Nephron (organoid): ENCODE data around the gene ATP10B.

Source experiments
- H3K27ac Mint-ChIP-seq, 3 experiments: 2 replicates each; pipeline ENCODE4 v1.8.0; 2020; ENCODE audit warnings: mixed read lengths in 3 of 3, mild to moderate bottlenecking in 2 of 3, moderate library complexity in 1 of 3
- H3K27me3 Mint-ChIP-seq: 2 replicates; pipeline ENCODE4 v1.8.0; 2021; ENCODE audit warnings: low read depth, mild to moderate bottlenecking, moderate library complexity, mixed read lengths
- H3K36me3 Mint-ChIP-seq: 2 replicates; pipeline ENCODE4 v1.8.0; 2020; ENCODE audit warnings: low read depth, mixed read lengths
- H3K4me1 Mint-ChIP-seq: 2 replicates; pipeline ENCODE4 v1.8.0; 2020; ENCODE audit warnings: mixed read lengths
- H3K4me3 Mint-ChIP-seq, 3 experiments: 2 replicates each; pipeline ENCODE4 v1.8.0; 2020; ENCODE audit warnings: mild to moderate bottlenecking in 3 of 3, mixed read lengths in 3 of 3, moderate library complexity in 2 of 3
- H3K9me3 Mint-ChIP-seq: 2 replicates; pipeline ENCODE4 v1.8.0; 2020; ENCODE audit warnings: mixed read lengths
- CTCF ChIP-seq, 3 experiments: fragments of 200-600 bp; sonication (generic); IDR thresholded peaks; one replicate each; pipeline ENCODE4 v1.5.0; 2021; ENCODE audit warnings: antibody characterized with exemption in 3 of 3; ENCODE audit not compliant: unreplicated experiment in 3 of 3

ATP10B gene

GRCh38 chr5:160637357-160638090 is 214.5 kb downstream of the ATP10B start:
- Mint-ChIP-seq H3K4me3 (no peak overlapping the region), H3K27me3 (peaks cover 3% of the 10 kb centered on the region)

GRCh38 chr5:160635663-160636062 is 216.3 kb downstream of the ATP10B start:
- no peak overlapping the region for H3K4me3 Mint-ChIP-seq
- H3K27ac Mint-ChIP-seq: no peak overlapping the region
- H3K9me3 Mint-ChIP-seq: peaks cover 3% of the 10 kb centered on the region
- TF ChIP-seq CTCF (IDR thresholded peaks at IDR 0.05; ENCODE audit: unreplicated experiment in 3 of 3): no peak
- no peaks in the 10 kb centered on the region for H3K36me3 Mint-ChIP-seq
- peaks cover 3% of the 10 kb centered on the region for H3K27me3 Mint-ChIP-seq
- no peaks in the 10 kb centered on the region for H3K4me1 Mint-ChIP-seq

More at GRCh38 chr5:160637357-160638090, 214.5 kb downstream of the ATP10B start:
- H3K4me1 Mint-ChIP-seq: no peaks in the 10 kb centered on the region
- peaks cover 3% of the 10 kb centered on the region for H3K9me3 Mint-ChIP-seq
- no peaks in the 10 kb centered on the region for H3K36me3 Mint-ChIP-seq
- TF ChIP-seq CTCF (IDR thresholded peaks at IDR 0.05; ENCODE audit: unreplicated experiment in 3 of 3): no peak
- peak overlapping the region; percentile 31 to 66 (median 61) for H3K27ac Mint-ChIP-seq

GRCh38 chr5:160635046-160635445 is 217.0 kb downstream of the ATP10B start:
- Mint-ChIP-seq H3K9me3 (peaks cover 3% of the 10 kb centered on the region), H3K27ac (no peak overlapping the region), H3K27me3 (peaks cover 3% of the 10 kb centered on the region), H3K4me1 (no peaks in the 10 kb centered on the region), H3K36me3 (no peaks in the 10 kb centered on the region), H3K4me3 (no peak overlapping the region)
- no peak for TF ChIP-seq CTCF (IDR thresholded peaks at IDR 0.05; ENCODE audit: unreplicated experiment in 3 of 3)

- no peak for TF ChIP-seq CTCF (IDR thresholded peaks at IDR 0.05; ENCODE audit: unreplicated experiment in 3 of 3)
- H3K4me1 Mint-ChIP-seq: peaks cover 17% of the 10 kb centered on the region
- peaks cover 3% of the 10 kb centered on the region for H3K9me3 Mint-ChIP-seq
- H3K36me3 Mint-ChIP-seq: no peaks in the 10 kb centered on the region
- peaks cover 5% of the 10 kb centered on the region for H3K27me3 Mint-ChIP-seq
- H3K27ac Mint-ChIP-seq: no peak overlapping the region
- no peak overlapping the region for H3K4me3 Mint-ChIP-seq
Observed at GRCh38 chr5:160629003-160629402, 223.0 kb downstream of the ATP10B start.

- no peak for TF ChIP-seq CTCF (IDR thresholded peaks at IDR 0.05; ENCODE audit: unreplicated experiment in 3 of 3)
Observed at GRCh38 chr5:160628619-160628968, 223.4 kb downstream of the ATP10B start.

More at GRCh38 chr5:160628619-160628968, 223.4 kb downstream of the ATP10B start:
- H3K27ac Mint-ChIP-seq: peak overlapping the region in 1 of 3 experiments; percentile 50
- no peaks in the 10 kb centered on the region for H3K36me3 Mint-ChIP-seq
- peaks cover 3% of the 10 kb centered on the region for H3K9me3 Mint-ChIP-seq
- no peak overlapping the region for H3K4me3 Mint-ChIP-seq
- peaks cover 5% of the 10 kb centered on the region for H3K27me3 Mint-ChIP-seq
- peaks cover 17% of the 10 kb centered on the region for H3K4me1 Mint-ChIP-seq
